Measurements from ENCODE around the gene P2RX3.

P2RX3 gene

DNA sequence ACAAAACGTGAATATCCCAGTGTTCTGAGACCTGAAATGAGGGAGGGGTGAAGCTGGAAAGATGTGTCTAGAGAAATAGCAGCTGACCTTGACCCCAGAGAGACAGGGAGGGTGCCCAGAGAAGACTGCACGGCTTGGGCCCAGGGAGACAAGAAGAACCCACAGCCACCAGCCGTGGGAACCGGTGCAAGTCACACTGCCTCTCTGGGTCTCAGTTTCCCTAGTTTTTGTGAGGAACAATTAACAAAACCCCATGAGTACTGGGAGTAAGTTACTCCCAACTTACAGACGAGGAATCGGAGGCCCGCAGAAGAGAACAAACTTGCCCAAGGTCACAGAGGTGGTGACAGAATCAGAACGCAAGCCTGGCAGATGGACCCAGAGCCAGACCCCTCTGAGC, 32.6 kb upstream of the P2RX3 start:
- CTCF ChIA-PET = no interaction called here
- TF ChIP-seq, protein P1, sequence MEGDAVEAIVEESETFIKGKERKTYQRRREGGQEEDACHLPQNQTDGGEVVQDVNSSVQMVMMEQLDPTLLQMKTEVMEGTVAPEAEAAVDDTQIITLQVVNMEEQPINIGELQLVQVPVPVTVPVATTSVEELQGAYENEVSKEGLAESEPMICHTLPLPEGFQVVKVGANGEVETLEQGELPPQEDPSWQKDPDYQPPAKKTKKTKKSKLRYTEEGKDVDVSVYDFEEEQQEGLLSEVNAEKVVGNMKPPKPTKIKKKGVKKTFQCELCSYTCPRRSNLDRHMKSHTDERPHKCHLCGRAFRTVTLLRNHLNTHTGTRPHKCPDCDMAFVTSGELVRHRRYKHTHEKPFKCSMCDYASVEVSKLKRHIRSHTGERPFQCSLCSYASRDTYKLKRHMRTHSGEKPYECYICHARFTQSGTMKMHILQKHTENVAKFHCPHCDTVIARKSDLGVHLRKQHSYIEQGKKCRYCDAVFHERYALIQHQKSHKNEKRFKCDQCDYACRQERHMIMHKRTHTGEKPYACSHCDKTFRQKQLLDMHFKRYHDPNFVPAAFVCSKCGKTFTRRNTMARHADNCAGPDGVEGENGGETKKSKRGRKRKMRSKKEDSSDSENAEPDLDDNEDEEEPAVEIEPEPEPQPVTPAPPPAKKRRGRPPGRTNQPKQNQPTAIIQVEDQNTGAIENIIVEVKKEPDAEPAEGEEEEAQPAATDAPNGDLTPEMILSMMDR (conservative IDR thresholded peaks at IDR 0.05; ENCODE audit: low read depth) = no peak
- DNase-seq (ENCODE audit: low spot score) = no peak
- peak overlapping the region; percentile 97 for H3K27ac ChIP-seq
- POLR2A ChIA-PET (ENCODE audit: low non-redundant PET) = no interaction called here

DNA sequence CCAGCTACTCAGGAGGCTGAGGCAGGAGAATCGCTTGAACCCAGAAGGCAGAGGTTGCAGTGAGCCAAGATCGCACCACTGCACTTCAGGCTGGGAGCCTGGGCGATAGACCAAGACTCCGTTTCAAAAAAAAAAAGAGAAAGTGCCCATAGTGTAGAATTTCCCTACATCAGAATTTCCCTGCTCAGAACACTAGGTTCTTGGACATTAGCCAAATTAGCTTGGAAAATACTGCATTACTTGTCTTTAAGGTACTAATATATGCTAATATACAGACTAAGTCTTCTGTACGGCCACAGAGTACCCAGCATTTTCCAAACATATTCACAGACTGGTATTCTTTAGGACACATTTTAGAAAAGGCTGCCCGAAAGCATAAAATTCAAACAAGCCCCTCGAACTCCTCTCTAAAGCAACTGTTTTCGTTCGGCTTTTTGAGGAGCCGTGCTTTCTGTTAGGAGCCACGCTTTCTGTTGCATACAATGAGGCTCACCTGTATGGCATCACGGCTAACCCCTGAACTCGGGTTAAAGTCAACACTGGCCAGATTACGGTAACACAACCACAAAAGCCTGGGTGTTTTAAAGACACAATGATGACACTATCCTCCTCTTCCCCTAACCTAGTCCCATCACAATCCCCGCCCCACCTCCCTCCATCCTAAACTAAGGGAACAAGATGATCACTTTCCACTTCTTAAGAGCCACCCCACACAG, 31.8 kb upstream of the P2RX3 start:
- H3K27ac ChIP-seq = peak overlapping the region; percentile 97
- TF ChIP-seq, protein P1 (conservative IDR thresholded peaks at IDR 0.05; ENCODE audit: low read depth) = no peak
- ChIA-PET POLR2A (ENCODE audit: low non-redundant PET) (no interaction called here), CTCF (no interaction called here)
- no peak for DNase-seq (ENCODE audit: low spot score)

DNA sequence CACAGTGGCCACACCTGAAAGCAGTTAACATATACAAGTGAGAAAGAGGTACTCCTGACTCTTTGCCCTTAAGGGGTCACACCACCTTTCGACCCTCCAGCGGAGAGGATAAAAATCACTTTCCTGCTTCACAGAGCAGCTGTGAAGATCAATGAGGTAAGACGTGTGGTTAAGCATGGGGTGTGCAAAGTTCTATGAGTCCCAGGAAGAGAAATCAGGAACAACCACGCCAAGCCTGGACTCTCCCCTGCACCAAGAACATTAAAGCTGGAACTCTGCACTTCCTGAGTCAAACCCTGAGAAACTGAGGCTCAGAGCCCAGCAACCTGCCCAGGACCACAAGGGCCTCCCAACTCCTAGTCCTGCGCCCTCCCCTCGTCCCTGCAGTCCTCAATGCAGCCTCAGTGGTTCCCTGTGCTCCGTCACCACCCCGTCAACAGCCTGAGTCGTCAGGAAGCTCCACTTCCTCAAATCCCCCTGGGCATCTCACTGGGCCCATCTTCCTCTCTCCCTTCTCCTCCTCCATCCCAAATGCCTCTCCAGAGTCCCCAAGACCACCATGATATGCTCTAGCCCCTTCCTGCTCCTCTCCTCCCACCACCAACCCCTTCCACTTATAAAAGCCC, 31.1 kb upstream of the P2RX3 start:
- ChIA-PET CTCF (interaction anchor here (0.5 kb wide), 1 partner anchor 9 kb away, joined by 3 read pairs; no protein-coding TSS in a partner anchor), POLR2A (ENCODE audit: low non-redundant PET) (no interaction called here)
- peak overlapping the region; percentile 97 for H3K27ac ChIP-seq
- DNase-seq (ENCODE audit: low spot score) = no peak
- TF ChIP-seq, protein P1 (conservative IDR thresholded peaks at IDR 0.05; ENCODE audit: low read depth) = no peak

DNA sequence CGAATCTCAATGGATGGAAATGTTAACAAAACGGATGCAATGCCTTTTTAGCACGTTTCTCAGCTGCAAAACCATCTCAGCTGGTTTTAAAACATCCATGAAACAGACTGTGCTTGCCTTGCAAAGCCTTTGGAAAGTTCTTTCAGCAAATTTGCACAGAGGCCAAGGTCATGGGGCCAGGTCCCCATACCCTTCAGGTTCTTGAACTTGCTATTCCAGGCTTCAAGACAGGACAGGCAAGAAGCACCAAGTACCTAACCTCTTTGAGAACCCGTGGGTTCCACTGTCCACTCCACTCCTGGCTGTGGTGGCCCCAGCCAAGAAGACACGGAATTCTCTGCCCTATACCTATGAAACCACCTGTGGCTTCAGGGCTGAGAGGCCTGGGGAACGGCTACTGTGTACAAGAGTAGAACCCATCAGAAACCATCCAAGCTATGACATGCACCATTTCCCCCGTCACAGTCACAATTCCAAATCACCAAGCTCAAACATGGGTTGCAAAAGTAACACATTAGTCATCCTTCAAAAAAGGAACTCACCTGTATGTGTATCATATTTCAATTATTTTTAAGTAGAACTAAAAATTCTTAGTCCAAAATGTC, 30.4 kb upstream of the P2RX3 start:
- H3K27ac ChIP-seq = peak overlapping the region; percentile 97
- POLR2A ChIA-PET (ENCODE audit: low non-redundant PET) = interaction anchor here (0.5 to 1.3 kb wide), 2 partner anchors 14 kb away, joined by 3 to 4 read pairs; no protein-coding TSS in a partner anchor
- peak; percentile 51 for DNase-seq (ENCODE audit: low spot score)
- TF ChIP-seq, protein P1 (conservative IDR thresholded peaks at IDR 0.05; ENCODE audit: low read depth) = no peak
- CTCF ChIA-PET = no interaction called here

DNA sequence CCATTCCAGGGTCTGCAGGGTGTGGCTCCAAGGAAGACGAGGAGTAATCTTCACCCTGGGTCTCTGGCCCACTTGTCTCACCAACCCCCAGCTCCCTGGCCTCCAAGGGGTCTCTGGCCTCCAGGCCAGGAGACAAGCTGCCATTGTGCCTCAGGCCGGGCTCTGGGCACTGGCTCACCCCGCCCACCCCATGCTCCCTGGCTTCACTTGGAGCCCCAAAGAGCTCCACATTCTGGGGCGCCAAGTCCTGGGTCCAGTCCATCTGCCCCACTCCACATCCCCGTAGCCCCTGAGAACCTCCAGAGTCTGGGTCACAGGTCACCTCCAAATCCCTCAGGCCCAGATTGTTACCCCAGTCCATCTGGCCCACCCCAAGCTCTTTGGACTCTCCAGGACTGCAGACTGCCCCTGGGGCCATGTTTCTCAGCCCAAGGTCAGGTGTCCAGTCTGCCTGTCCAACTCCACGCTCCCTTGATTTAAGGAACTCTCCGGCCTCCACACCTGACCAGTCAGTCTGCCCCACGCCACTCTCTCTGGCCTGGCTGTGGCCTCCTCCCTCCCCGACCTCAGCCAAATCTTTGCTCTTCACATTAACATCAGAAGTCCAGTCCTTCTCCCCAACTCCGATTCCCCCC, 29.6 kb upstream of the P2RX3 start:
- DNase-seq (ENCODE audit: low spot score) = no peak
- CTCF ChIA-PET = interaction anchor here (0.7 kb wide), 1 partner anchor 150 kb away, joined by 6 read pairs; no protein-coding TSS in a partner anchor
- TF ChIP-seq, protein P1 (conservative IDR thresholded peaks at IDR 0.05; ENCODE audit: low read depth) = no peak
- H3K27ac ChIP-seq = peak overlapping the region; percentile 97
- POLR2A ChIA-PET (ENCODE audit: low non-redundant PET) = interaction anchor here (0.5 to 1.3 kb wide), 2 partner anchors 14 to 15 kb away, joined by 3 to 4 read pairs; no protein-coding TSS in a partner anchor
